ENCODE data around the gene ASTN2.

ASTN2 gene

DNA sequence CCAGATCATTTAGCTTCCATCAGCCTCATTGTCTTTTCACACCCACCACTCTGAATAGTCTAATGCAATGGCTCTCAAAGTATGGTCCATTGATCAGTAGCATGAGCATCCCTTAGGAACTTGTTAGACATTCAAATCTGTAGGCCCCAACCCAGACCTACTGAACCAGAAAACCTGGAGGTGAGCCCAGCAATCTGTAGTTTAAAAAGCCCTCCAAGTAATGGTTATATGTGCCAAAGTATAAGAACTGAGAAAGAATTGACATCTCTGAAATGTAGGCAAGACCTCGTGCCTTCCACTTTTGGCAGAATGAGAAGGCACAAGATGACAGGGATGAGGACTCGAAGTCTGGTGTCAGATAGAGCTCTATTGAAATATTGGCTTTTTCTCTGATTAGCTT, 460.1 kb downstream of the ASTN2 start:
- Histone ChIP-seq H3K4me3 (ENCODE audit: low read depth in 1 of 2, low read length in 2 of 2) (no peak overlapping the region), H3K27me3 (ENCODE audit: control insufficient read depth in 1 of 2, insufficient read depth in 2 of 2, low read length in 2 of 2) (no peaks in the 10 kb centered on the region), H3K4me1 (ENCODE audit: insufficient read depth, low read length) (no peaks in the 10 kb centered on the region), H3K9me3 (ENCODE audit: low read length) (no peaks in the 10 kb centered on the region), H3K9ac (ENCODE audit: low read length) (no peak overlapping the region), H3K27ac (ENCODE audit: low read depth, low read length) (no peak overlapping the region), H3K36me3 (ENCODE audit: insufficient read depth, low read length) (no peaks in the 10 kb centered on the region)

DNA sequence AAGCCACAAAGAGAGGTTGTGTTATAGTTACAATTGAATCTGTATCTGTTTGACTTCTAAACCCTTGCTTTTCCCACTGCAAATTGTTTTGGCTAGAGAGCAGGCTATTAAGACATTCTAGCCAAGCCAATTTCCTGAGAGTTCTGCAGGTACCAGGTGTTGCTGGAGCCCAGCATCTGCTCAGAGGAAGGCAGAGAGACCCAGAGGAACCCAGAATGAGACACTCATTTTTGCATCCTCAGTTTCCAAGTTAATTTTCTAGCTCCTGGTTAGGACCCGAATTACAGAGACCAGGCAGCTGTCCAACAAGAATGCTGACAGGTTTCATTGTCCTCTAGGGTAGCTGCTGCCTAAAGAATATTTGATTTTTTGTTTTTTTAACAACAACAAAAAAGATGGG, 461.6 kb downstream of the ASTN2 start:
- Histone ChIP-seq H3K4me3 (ENCODE audit: low read depth in 1 of 2, low read length in 2 of 2) (no peak overlapping the region), H3K9ac (ENCODE audit: low read length) (no peak overlapping the region), H3K4me1 (ENCODE audit: insufficient read depth, low read length) (no peaks in the 10 kb centered on the region), H3K36me3 (ENCODE audit: insufficient read depth, low read length) (no peaks in the 10 kb centered on the region), H3K27ac (ENCODE audit: low read depth, low read length) (no peak overlapping the region), H3K9me3 (ENCODE audit: low read length) (no peaks in the 10 kb centered on the region), H3K27me3 (ENCODE audit: control insufficient read depth in 1 of 2, insufficient read depth in 2 of 2, low read length in 2 of 2) (no peaks in the 10 kb centered on the region)

DNA sequence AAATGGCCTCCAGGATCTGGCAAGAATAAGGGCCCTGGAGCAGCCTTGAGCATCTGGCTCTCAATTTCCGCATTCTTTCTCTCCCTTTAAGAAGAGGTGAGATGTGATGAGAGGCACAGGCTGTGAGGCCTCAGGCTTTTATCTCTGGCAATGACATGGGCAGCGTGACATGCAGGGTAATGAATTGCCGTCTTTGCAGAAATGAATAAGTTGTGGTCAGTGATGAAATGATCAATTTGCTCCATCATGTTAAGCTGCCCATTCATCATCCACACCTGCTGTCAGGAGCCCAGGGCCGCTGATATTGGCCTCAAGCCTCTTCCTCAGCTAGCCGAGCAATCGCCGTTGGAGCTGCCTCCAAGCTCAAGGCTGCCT, 462.4 kb downstream of the ASTN2 start:
- Histone ChIP-seq H3K27me3 (ENCODE audit: control insufficient read depth in 1 of 2, insufficient read depth in 2 of 2, low read length in 2 of 2) (no peaks in the 10 kb centered on the region), H3K4me1 (ENCODE audit: insufficient read depth, low read length) (no peaks in the 10 kb centered on the region), H3K36me3 (ENCODE audit: insufficient read depth, low read length) (no peaks in the 10 kb centered on the region), H3K4me3 (ENCODE audit: low read depth in 1 of 2, low read length in 2 of 2) (no peak overlapping the region), H3K9me3 (ENCODE audit: low read length) (no peaks in the 10 kb centered on the region), H3K9ac (ENCODE audit: low read length) (no peak overlapping the region), H3K27ac (ENCODE audit: low read depth, low read length) (no peak overlapping the region)

DNA sequence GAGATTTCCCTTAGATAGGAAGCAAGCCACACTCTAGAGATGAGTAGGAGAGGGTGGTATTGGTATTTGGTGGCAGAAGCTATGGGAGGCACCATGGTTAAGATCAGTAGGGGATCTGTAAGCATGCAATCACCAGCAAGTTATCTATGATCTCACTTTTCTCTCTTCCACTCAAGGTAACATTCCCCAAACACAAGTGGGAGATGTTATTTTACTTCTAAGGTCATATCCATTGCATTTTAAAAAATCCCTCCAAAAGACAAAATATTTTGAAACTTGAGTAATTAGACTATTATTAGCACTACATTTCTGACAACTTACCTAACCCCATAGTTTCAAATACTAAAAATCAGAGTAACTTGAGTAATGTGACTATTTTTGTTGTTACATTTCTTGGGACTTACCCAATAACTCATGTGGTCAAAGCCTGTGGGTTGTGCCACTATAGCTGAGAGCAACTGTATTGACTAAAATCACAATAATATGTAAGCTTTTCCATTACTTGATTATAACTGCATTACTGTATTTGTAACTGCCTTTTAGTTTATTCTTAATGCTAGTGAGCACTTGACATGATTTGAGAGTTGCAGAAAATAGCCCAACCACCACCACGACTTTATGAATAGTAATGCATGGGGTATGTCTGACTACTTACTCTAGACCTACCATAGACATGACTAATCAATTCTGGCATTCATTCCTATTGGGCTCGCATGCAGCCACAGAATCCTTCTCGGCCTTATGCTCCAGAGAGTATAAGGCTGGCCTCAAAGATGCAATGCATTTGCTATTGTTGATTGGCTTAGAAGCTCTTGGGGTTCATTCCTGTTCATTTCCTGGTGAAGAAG, 463.0 kb downstream of the ASTN2 start:
- no peaks in the 10 kb centered on the region for H3K36me3 ChIP-seq (ENCODE audit: insufficient read depth, low read length)
- no peak overlapping the region for H3K27ac ChIP-seq (ENCODE audit: low read depth, low read length)
- H3K9ac ChIP-seq (ENCODE audit: low read length): no peak overlapping the region
- no peaks in the 10 kb centered on the region for H3K4me1 ChIP-seq (ENCODE audit: insufficient read depth, low read length)
- H3K27me3 ChIP-seq (ENCODE audit: control insufficient read depth in 1 of 2, insufficient read depth in 2 of 2, low read length in 2 of 2): no peaks in the 10 kb centered on the region
- H3K4me3 ChIP-seq (ENCODE audit: low read depth in 1 of 2, low read length in 2 of 2): no peak overlapping the region
- no peaks in the 10 kb centered on the region for H3K9me3 ChIP-seq (ENCODE audit: low read length)

DNA sequence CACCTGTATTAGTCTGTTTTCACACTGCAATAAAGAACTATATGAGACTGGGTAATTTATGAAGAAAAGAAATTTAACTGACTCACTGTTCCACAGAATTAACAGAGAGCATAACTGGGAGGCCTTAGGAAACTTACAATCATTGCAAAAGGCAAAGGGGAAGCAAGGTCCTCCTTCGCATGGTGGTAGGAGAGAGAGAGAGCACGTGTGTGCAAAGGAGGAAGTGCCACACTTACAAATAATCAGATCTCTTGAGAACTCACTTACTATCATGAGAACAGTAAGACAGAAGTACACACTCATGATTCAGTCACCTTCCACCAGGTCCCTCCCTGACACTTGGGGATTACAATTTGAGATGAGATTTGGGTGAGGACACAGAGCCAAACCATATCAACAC, 469.0 kb downstream of the ASTN2 start:
- Histone ChIP-seq H3K4me1 (ENCODE audit: insufficient read depth, low read length) (no peaks in the 10 kb centered on the region), H3K36me3 (ENCODE audit: insufficient read depth, low read length) (no peaks in the 10 kb centered on the region), H3K4me3 (ENCODE audit: low read depth in 1 of 2, low read length in 2 of 2) (no peak overlapping the region), H3K27ac (ENCODE audit: low read depth, low read length) (no peak overlapping the region), H3K9ac (ENCODE audit: low read length) (no peak overlapping the region), H3K9me3 (ENCODE audit: low read length) (no peaks in the 10 kb centered on the region), H3K27me3 (ENCODE audit: control insufficient read depth in 1 of 2, insufficient read depth in 2 of 2, low read length in 2 of 2) (no peaks in the 10 kb centered on the region)

DNA sequence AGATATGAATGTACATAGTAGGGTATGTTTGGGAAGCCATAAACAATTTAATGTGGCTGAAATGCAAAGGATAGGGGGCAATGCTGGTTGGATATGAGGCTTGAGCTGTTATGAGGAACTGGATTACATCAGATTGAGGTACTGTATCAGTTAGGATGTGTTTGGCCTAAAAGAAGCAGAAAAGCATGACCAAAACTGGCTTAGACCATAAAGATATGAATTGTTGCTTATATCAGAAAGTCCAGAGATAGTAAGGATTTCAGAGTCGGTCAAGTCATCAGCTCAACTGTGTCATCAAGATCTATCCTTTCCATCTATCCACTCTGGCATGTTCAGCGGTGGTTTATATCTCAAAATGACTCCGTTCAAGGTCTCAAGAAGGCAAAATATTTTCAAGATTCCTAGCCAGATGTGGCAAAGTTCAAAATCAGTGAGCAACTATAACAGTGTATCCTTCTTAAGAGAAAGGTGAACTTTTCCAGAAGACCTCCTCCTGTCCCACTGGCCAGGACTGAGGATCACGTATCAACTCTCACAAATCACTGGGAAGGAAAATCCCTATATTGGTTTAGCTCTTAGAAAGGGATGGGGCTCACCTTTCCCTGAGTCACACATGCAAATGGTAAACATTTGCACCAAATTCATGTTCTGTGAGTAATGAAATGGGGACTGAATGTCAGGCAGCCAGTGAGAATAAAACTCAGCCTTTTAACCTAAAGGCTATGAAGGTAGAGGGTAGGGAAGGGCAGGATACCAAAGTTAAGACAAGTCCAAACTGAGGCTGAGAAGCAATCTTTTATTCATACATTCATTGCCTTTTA, 469.9 kb downstream of the ASTN2 start:
- Histone ChIP-seq H3K36me3 (ENCODE audit: insufficient read depth, low read length) (no peaks in the 10 kb centered on the region), H3K9ac (ENCODE audit: low read length) (no peak overlapping the region), H3K27me3 (ENCODE audit: control insufficient read depth in 1 of 2, insufficient read depth in 2 of 2, low read length in 2 of 2) (no peaks in the 10 kb centered on the region), H3K9me3 (ENCODE audit: low read length) (no peaks in the 10 kb centered on the region), H3K4me1 (ENCODE audit: insufficient read depth, low read length) (no peaks in the 10 kb centered on the region), H3K4me3 (ENCODE audit: low read depth in 1 of 2, low read length in 2 of 2) (no peak overlapping the region), H3K27ac (ENCODE audit: low read depth, low read length) (no peak overlapping the region)

DNA sequence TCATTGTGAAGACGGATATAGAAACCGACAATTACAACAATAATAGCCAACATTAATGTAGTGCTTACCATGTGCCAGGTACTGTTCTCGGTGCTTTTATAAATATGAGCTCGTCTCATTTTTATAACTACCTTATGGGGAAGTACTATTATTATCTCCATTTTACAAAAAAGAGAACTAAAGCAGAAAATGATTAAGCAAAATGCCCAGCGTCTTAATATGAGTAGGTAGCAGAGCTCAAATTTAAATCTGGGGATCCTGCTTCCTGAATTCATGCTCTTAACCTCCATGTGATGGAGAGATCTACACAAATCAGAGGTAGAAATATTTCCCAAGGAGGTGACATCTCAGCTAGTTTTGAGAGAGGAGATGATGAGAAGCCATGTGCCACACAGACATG, 470.9 kb downstream of the ASTN2 start:
- Histone ChIP-seq H3K4me3 (ENCODE audit: low read depth in 1 of 2, low read length in 2 of 2) (no peak overlapping the region), H3K36me3 (ENCODE audit: insufficient read depth, low read length) (no peaks in the 10 kb centered on the region)

DNA sequence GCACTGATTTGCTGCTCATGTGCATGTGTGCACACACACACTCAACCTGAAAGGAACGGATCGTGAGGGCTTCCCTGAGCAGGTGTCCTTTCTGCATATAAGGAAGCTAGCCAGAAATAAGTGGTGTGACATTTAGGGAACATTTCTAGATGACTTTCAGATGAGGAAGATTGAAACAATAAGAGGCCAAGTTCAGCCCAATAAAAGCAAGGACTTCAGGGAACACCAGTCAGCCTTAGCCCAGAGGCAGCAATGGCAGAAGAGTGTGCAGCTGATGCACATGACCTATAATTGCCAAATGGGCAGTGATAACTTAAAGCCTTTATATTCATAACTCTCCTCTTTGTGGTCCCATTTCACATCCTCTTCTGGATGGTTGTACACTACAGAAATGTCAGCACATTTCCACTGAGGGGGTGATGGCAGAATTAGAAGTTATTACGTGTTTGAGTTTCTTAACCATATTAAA, 472.2 kb downstream of the ASTN2 start:
- Histone ChIP-seq H3K27me3 (ENCODE audit: control insufficient read depth in 1 of 2, insufficient read depth in 2 of 2, low read length in 2 of 2) (no peaks in the 10 kb centered on the region), H3K4me3 (ENCODE audit: low read depth in 1 of 2, low read length in 2 of 2) (no peak overlapping the region), H3K9me3 (ENCODE audit: low read length) (no peaks in the 10 kb centered on the region), H3K27ac (ENCODE audit: low read depth, low read length) (no peak overlapping the region), H3K4me1 (ENCODE audit: insufficient read depth, low read length) (no peaks in the 10 kb centered on the region), H3K9ac (ENCODE audit: low read length) (no peak overlapping the region), H3K36me3 (ENCODE audit: insufficient read depth, low read length) (no peaks in the 10 kb centered on the region)

More for the DNA sequence above, 470.9 kb downstream of the ASTN2 start:
- no peaks in the 10 kb centered on the region for H3K27me3 ChIP-seq (ENCODE audit: control insufficient read depth in 1 of 2, insufficient read depth in 2 of 2, low read length in 2 of 2)
- no peaks in the 10 kb centered on the region for H3K4me1 ChIP-seq (ENCODE audit: insufficient read depth, low read length)
- H3K27ac ChIP-seq (ENCODE audit: low read depth, low read length): no peak overlapping the region
- no peak overlapping the region for H3K9ac ChIP-seq (ENCODE audit: low read length)
- H3K9me3 ChIP-seq (ENCODE audit: low read length): no peaks in the 10 kb centered on the region

DNA sequence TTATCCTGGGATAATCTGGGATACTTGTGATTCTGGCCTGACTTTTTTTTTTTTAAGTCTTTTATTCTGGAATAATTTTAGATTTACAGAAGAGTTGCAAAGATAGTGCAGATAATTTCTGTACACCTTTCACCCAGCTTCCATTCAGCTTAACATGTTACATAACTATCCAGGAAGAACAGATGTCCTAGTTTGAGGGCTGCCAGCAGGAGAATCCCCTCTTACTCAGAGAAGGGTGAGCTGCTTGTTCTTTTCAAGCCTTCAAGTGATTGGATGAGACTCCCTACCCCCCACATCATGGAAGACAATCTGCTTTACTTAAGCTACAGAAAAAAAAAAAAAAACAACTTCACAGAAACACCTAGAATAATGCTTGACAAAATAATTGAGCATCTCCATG, 473.6 kb downstream of the ASTN2 start:
- H3K4me3 ChIP-seq (ENCODE audit: low read depth in 1 of 2, low read length in 2 of 2): no peak overlapping the region
- H3K9ac ChIP-seq (ENCODE audit: low read length): no peak overlapping the region
- no peaks in the 10 kb centered on the region for H3K36me3 ChIP-seq (ENCODE audit: insufficient read depth, low read length)
- H3K27me3 ChIP-seq (ENCODE audit: control insufficient read depth in 1 of 2, insufficient read depth in 2 of 2, low read length in 2 of 2): no peaks in the 10 kb centered on the region
- no peaks in the 10 kb centered on the region for H3K4me1 ChIP-seq (ENCODE audit: insufficient read depth, low read length)
- H3K9me3 ChIP-seq (ENCODE audit: low read length): no peaks in the 10 kb centered on the region
- H3K27ac ChIP-seq (ENCODE audit: low read depth, low read length): no peak overlapping the region

DNA sequence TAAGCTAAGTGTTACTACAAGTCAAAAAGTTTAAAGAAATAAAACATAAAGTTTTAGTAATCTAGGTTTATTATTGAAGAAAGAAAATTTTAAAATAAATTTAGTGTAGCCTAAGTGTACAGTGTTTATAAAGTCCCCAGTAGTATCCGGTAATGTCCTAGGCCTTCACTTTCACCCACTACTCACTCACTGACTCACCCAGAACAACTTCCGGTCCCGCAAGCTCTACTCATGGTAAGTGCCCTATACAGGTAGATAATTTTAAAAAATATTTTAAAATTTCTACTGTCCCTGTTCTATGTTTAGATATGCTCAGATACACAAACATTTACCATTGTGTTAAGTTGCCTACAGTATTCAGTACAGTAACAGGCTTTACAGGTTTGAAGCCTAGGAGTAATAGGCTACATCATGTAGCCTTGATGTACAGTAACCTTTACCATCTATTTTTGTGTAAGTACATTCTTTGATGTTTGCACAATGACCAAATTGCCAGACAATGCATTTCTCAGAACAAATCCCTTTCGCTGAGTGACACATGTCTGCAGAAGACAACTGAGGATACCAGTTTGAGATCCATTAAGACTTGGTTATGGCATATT, 474.1 kb downstream of the ASTN2 start:
- H3K4me1 ChIP-seq (ENCODE audit: insufficient read depth, low read length): no peaks in the 10 kb centered on the region
- no peak overlapping the region for H3K27ac ChIP-seq (ENCODE audit: low read depth, low read length)
- no peak overlapping the region for H3K4me3 ChIP-seq (ENCODE audit: low read depth in 1 of 2, low read length in 2 of 2)
- no peaks in the 10 kb centered on the region for H3K27me3 ChIP-seq (ENCODE audit: control insufficient read depth in 1 of 2, insufficient read depth in 2 of 2, low read length in 2 of 2)
- H3K9me3 ChIP-seq (ENCODE audit: low read length): no peaks in the 10 kb centered on the region
- H3K36me3 ChIP-seq (ENCODE audit: insufficient read depth, low read length): no peaks in the 10 kb centered on the region
- no peak overlapping the region for H3K9ac ChIP-seq (ENCODE audit: low read length)

DNA sequence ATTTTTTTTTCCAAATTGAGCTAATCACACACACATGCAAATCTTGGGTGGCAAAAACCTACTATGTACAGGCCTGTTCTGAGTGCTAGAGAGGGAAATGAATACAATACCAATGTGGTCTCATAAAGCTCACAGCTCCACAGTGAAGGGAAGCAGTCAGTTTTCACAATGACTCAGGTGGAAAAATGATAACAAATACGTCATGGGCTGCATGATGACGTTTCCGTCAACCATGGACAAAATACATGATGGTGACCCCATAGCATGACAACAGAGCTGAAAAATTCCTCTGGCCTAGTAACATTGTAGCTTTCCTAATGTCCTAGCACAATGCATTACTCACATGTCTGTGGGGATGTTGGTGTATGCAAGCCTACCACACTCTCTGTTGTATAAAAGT, 475.2 kb downstream of the ASTN2 start:
- Histone ChIP-seq H3K9me3 (ENCODE audit: low read length) (no peaks in the 10 kb centered on the region), H3K27ac (ENCODE audit: low read depth, low read length) (no peak overlapping the region), H3K27me3 (ENCODE audit: control insufficient read depth in 1 of 2, insufficient read depth in 2 of 2, low read length in 2 of 2) (no peaks in the 10 kb centered on the region), H3K36me3 (ENCODE audit: insufficient read depth, low read length) (no peaks in the 10 kb centered on the region), H3K4me1 (ENCODE audit: insufficient read depth, low read length) (no peaks in the 10 kb centered on the region), H3K9ac (ENCODE audit: low read length) (no peak overlapping the region), H3K4me3 (ENCODE audit: low read depth in 1 of 2, low read length in 2 of 2) (no peak overlapping the region)

Measured in muscle layer of colon (tissue), 2 donors.